H1 (cell line): ENCODE data around the gene PPFIBP2. TPM values are rescaled to one million over a fixed set of nuclear protein-coding genes. Genes with fewer than 3 reads are reported as not detected.

Experiments used
- CTCF ChIA-PET: fragments of 300-600 bp; sonication (Branson Sonifier 250); formaldehyde crosslinking; loops from one replicate; lab custom pipeline; 2021; ENCODE audit not compliant: partially characterized antibody; lab: Charles Lee
- POLR2A ChIA-PET: fragments of 300-600 bp; sonication (Branson Sonifier 250); formaldehyde crosslinking; loops from one replicate; lab custom pipeline; 2021; ENCODE audit warnings: inconsistent platforms; ENCODE audit not compliant: partially characterized antibody; lab: Charles Lee
- DNase-seq, 2 experiments: peaks; one replicate each; pipeline versions ENCODE4 v3.0.0 to v3.0.0-alpha.2; 2010 to 2022; ENCODE audit warnings: low spot score in 2 of 2, low read depth in 1 of 2, mixed read lengths in 1 of 2
- FAIRE-seq: peaks from 2 replicates; lab custom pipeline; 2011; peaks lifted over from hg19 to GRCh38; lab: Jason Lieb, UNC
- H2AFZ ChIP-seq: 2 replicates; pipeline ENCODE4 v1.8.1; 2012; ENCODE audit warnings: low read length, inconsistent platforms
- H2AK5ac ChIP-seq: 2 replicates; pipeline ENCODE4 v1.6.1; 2013; ENCODE audit warnings: low read depth, low read length
- H2BK120ac ChIP-seq: replicated peaks from 2 replicates; pipeline ENCODE3; 2013; ENCODE audit warnings: low read depth, low read length, inconsistent platforms
- H2BK12ac ChIP-seq: 2 replicates; pipeline ENCODE4 v1.6.1; 2013; ENCODE audit warnings: low read depth, low read length
- H2BK15ac ChIP-seq: 2 replicates; pipeline ENCODE4 v1.6.1; 2013; ENCODE audit warnings: low read length
- H2BK20ac ChIP-seq: 2 replicates; pipeline ENCODE4 v1.6.1; 2013; ENCODE audit warnings: low read length
- H2BK5ac ChIP-seq: 2 replicates; pipeline ENCODE4 v1.6.1; 2013; ENCODE audit warnings: low read depth, low read length
- H3K14ac ChIP-seq: 2 replicates; pipeline ENCODE4 v1.6.1; 2013; ENCODE audit warnings: inconsistent platforms; ENCODE audit not compliant: insufficient read length
- H3K18ac ChIP-seq: 2 replicates; pipeline ENCODE4 v1.6.1; 2013; ENCODE audit warnings: low read length; ENCODE audit errors: extremely low read depth
- H3K23ac ChIP-seq: 2 replicates; pipeline ENCODE4 v1.6.1; 2013; ENCODE audit warnings: inconsistent platforms; ENCODE audit not compliant: insufficient read length
- H3K23me2 ChIP-seq: 2 replicates; pipeline ENCODE4 v1.6.1; 2013; ENCODE audit warnings: low read depth, low read length
- H3K27ac ChIP-seq: 2 replicates; pipeline ENCODE4 v1.6.1; 2011; ENCODE audit warnings: low read depth, low read length, inconsistent platforms
- H3K27me3 ChIP-seq, 4 experiments: replicated peaks in 1 of 4; 1 replicate in 1 of 4; 2 replicates in 3 of 4; pipeline versions ENCODE4 v1.6.1 to v1.8.1; 2011 to 2013; ENCODE audit warnings: low read length in 3 of 4, mild to moderate bottlenecking in 3 of 4, inconsistent platforms in 2 of 4, mixed read lengths in 2 of 4, moderate library complexity in 1 of 4; ENCODE audit not compliant: control insufficient read depth in 3 of 4, insufficient read depth in 3 of 4; ENCODE audit errors: extremely low read depth in 1 of 4
- H3K36me3 ChIP-seq, 4 experiments: 2 replicates each; pipeline versions ENCODE4 v1.6.1 to v1.8.1; 2011 to 2013; ENCODE audit warnings: mild to moderate bottlenecking in 4 of 4, low read length in 3 of 4, moderate library complexity in 2 of 4, control low read depth in 1 of 4, inconsistent platforms in 1 of 4; ENCODE audit not compliant: insufficient read depth in 4 of 4, control insufficient read depth in 2 of 4
- H3K4ac ChIP-seq: replicated peaks from 2 replicates; pipeline ENCODE3; 2013; ENCODE audit warnings: low read length, low read depth, mixed read lengths, inconsistent platforms; ENCODE audit not compliant: insufficient read length
- H3K4me1 ChIP-seq, 4 experiments: replicated peaks in 1 of 4; 1 replicate in 1 of 4; 2 replicates in 3 of 4; pipeline versions ENCODE4 v1.6.1 to v1.8.1; 2011 to 2013; ENCODE audit warnings: low read length in 3 of 4, inconsistent platforms in 2 of 4, mixed read lengths in 1 of 4; ENCODE audit not compliant: insufficient read depth in 4 of 4, control insufficient read depth in 3 of 4
- H3K4me2 ChIP-seq, 2 experiments: 2 replicates each; pipeline versions ENCODE4 v1.6.1 to v1.8.1; 2011 to 2013; ENCODE audit warnings: low read depth in 2 of 2, low read length in 2 of 2, control low read depth in 1 of 2, inconsistent platforms in 1 of 2, mild to moderate bottlenecking in 1 of 2; ENCODE audit not compliant: insufficient read depth in 1 of 2
- H3K4me3 ChIP-seq, 4 experiments: fragments of 200-600, 300-600 bp in 1 of 4; sonication (generic), shearing (Covaris generic), sonication (Bioruptor Twin) in 1 of 4; 2 replicates each; pipeline versions ENCODE4 v1.5.1 to v1.8.1; 2011 to 2016; ENCODE audit warnings: low read length in 4 of 4, low read depth in 3 of 4, control low read depth in 2 of 4, inconsistent platforms in 2 of 4, mild to moderate bottlenecking in 2 of 4, mixed read lengths in 1 of 4, moderate library complexity in 1 of 4; ENCODE audit not compliant: insufficient read depth in 2 of 4; ENCODE audit errors: extremely low read depth in 1 of 4
- H3K56ac ChIP-seq: replicated peaks from 2 replicates; pipeline ENCODE3; 2013; ENCODE audit warnings: low read depth, mild to moderate bottlenecking, mixed read lengths, low read length, inconsistent platforms; ENCODE audit not compliant: insufficient read length
- H3K79me1 ChIP-seq: 2 replicates; pipeline ENCODE4 v1.6.1; 2013; ENCODE audit warnings: low read depth, low read length, control low read depth
- H3K79me2 ChIP-seq, 2 experiments: 2 replicates each; pipeline versions ENCODE4 v1.6.1 to v1.8.1; 2012 to 2013; ENCODE audit warnings: low read length in 2 of 2, mild to moderate bottlenecking in 2 of 2, inconsistent platforms in 1 of 2; ENCODE audit not compliant: insufficient read depth in 2 of 2, control insufficient read depth in 1 of 2
- H3K9ac ChIP-seq, 4 experiments: replicated peaks in 1 of 4; 1 replicate in 1 of 4; 2 replicates in 3 of 4; pipeline versions ENCODE4 v1.6.1 to v1.8.1; 2011 to 2013; ENCODE audit warnings: low read depth in 3 of 4, low read length in 3 of 4, control low read depth in 2 of 4, mild to moderate bottlenecking in 2 of 4, moderate library complexity in 2 of 4, inconsistent platforms in 1 of 4; ENCODE audit errors: extremely low read depth in 1 of 4
- H3K9me3 ChIP-seq, 2 experiments: 2 replicates each; pipeline versions ENCODE4 v1.6.1 to v1.8.1; 2012 to 2013; ENCODE audit warnings: mild to moderate bottlenecking in 2 of 2, moderate library complexity in 2 of 2, control low read depth in 1 of 2, inconsistent platforms in 1 of 2, low read depth in 1 of 2, low read length in 1 of 2, mixed read lengths in 1 of 2; ENCODE audit not compliant: insufficient read depth in 2 of 2
- H4K20me1 ChIP-seq, 2 experiments: replicated peaks in 1 of 2; 2 replicates each; pipeline versions ENCODE3 to v1.8.1; 2011 to 2013; ENCODE audit warnings: inconsistent platforms in 2 of 2, low read length in 2 of 2, mild to moderate bottlenecking in 1 of 2; ENCODE audit not compliant: insufficient read depth in 2 of 2, control insufficient read depth in 1 of 2
- H4K5ac ChIP-seq: 2 replicates; pipeline ENCODE4 v1.6.1; 2013; ENCODE audit warnings: low read length, low read depth, mixed read lengths, inconsistent platforms; ENCODE audit not compliant: insufficient read length
- H4K8ac ChIP-seq: 2 replicates; pipeline ENCODE4 v1.8.0; 2013; ENCODE audit warnings: mild to moderate bottlenecking, moderate library complexity, low read length, inconsistent platforms; ENCODE audit not compliant: insufficient read depth; ENCODE audit errors: extremely low read depth
- H4K91ac ChIP-seq: replicated peaks from 2 replicates; pipeline ENCODE3; 2013; ENCODE audit warnings: low read length, mixed read lengths, inconsistent platforms; ENCODE audit not compliant: insufficient read length
- BACH1 ChIP-seq: IDR thresholded peaks from 2 replicates; pipeline ENCODE4 v1.6.1; 2012; ENCODE audit warnings: low read length, improper control_type of control experiment
- CBX5 ChIP-seq: fragments of 300-800, 300-1000 bp; sonication (generic); IDR thresholded peaks from 2 replicates; pipeline ENCODE4 v1.7.1; 2016; ENCODE audit warnings: antibody characterized with exemption, low read length, low read depth
- CREB1 ChIP-seq: IDR thresholded peaks from 2 replicates; pipeline ENCODE4 v1.6.1; 2012; ENCODE audit warnings: inconsistent platforms
- GABPA ChIP-seq: IDR thresholded peaks from 2 replicates; pipeline ENCODE4 v1.6.1; 2011; ENCODE audit warnings: mild to moderate bottlenecking, low read length, moderate library complexity, borderline replicate concordance; ENCODE audit not compliant: insufficient read depth
- KDM4A ChIP-seq: IDR thresholded peaks from one replicate; pipeline ENCODE4 v1.7.1; 2012; ENCODE audit warnings: low read depth, mild to moderate bottlenecking, moderate library complexity, low read length, inconsistent platforms; ENCODE audit not compliant: severe bottlenecking
- POU5F1 ChIP-seq: IDR thresholded peaks from 2 replicates; pipeline ENCODE4 v1.6.1; 2011; ENCODE audit warnings: low read depth, mild to moderate bottlenecking, low read length, moderate library complexity
- SP4 ChIP-seq: IDR thresholded peaks from 2 replicates; pipeline ENCODE4 v1.6.1; 2012; ENCODE audit warnings: low read length, inconsistent platforms
- SUZ12 ChIP-seq: fragments of 200-600 bp; sonication (generic); IDR thresholded peaks from 2 replicates; pipeline ENCODE4 v1.6.1; 2012; ENCODE audit warnings: mild to moderate bottlenecking, inconsistent platforms, low read length, moderate library complexity, mixed read lengths
- TAF7 ChIP-seq: optimal IDR thresholded peaks from 2 replicates; pipeline ENCODE3; 2011; ENCODE audit warnings: low read depth, mild to moderate bottlenecking, inconsistent platforms, low read length, moderate library complexity, borderline replicate concordance
- WGBS, 2 experiments: shearing (Covaris generic) in 1 of 2; methylation state at CpG; one replicate each; pipeline versions ENCODE4 v1.1.6 to v1.1.7; 2013 to 2015; ENCODE audit warnings: low lambda C conversion rate in 2 of 2, mixed read lengths in 2 of 2, inconsistent platforms in 1 of 2, low coverage in 1 of 2, missing lambda C conversion rate in 1 of 2; ENCODE audit not compliant: insufficient replicate concordance in 2 of 2, insufficient coverage in 1 of 2, insufficient read length in 1 of 2; ENCODE audit errors: extremely low coverage in 1 of 2, missing lambda C conversion rate in 1 of 2; 5-methylcytosine and 5-hydroxymethylcytosine counted together
- polyA plus RNA-seq, 7 experiments: library from polyadenylated mRNA; depleted of rRNA in 3 of 7; stranded (reverse) in 5 of 7; unstranded in 2 of 7; fragments of >200 nt in 5 of 7; fragments of 200-250 nt in 2 of 7; gene quantifications; 1 replicate in 5 of 7; 2 replicates in 1 of 7; 4 replicates in 1 of 7; pipeline versions ENCODE4 v1.2.1 to v1.2.3, GENCODE V29; 2011 to 2013; ENCODE audit warnings: missing spikeins in 2 of 7, mixed read lengths in 2 of 7
- total RNA-seq: library from RNA; stranded (reverse); fragmentation: NEBNext Ultra II Directional; extraction: Animal tissue kit (Norgen Biotek cat#: 25700); gene quantifications from 2 replicates; pipeline ENCODE4 v1.2.1, GENCODE V29; 2021
- TF ChIP-seq, protein P1 (sequence below): IDR thresholded peaks from 2 replicates; pipeline ENCODE4 v1.6.1; 2012; ENCODE audit warnings: low read length, inconsistent platforms

PPFIBP2 gene
- total and polyA plus RNA-seq, 2 of the 8 experiments (the other 6 are each of a cell fraction or from before 2014, with no cell fraction given): 5.5 to 9.8 TPM

- DNase-seq (no peak), FAIRE-seq (no peak)
- H3K4me2 ChIP-seq: no peak overlapping the region
- H2AFZ ChIP-seq: no peak overlapping the region
- no peak overlapping the region for H4K5ac ChIP-seq
- H4K8ac ChIP-seq: no peak overlapping the region
- no peak overlapping the region for H2BK5ac ChIP-seq
- no peak for TF ChIP-seq TAF7
- no peak for TF ChIP-seq POU5F1
- TF ChIP-seq SUZ12: no peak
- no peak for TF ChIP-seq SP4
- no peak for TF ChIP-seq CREB1
- TF ChIP-seq GABPA: no peak
- TF ChIP-seq CBX5: no peak
- TF ChIP-seq KDM4A: no peak
- TF ChIP-seq BACH1: no peak
- TF ChIP-seq, protein P1, sequence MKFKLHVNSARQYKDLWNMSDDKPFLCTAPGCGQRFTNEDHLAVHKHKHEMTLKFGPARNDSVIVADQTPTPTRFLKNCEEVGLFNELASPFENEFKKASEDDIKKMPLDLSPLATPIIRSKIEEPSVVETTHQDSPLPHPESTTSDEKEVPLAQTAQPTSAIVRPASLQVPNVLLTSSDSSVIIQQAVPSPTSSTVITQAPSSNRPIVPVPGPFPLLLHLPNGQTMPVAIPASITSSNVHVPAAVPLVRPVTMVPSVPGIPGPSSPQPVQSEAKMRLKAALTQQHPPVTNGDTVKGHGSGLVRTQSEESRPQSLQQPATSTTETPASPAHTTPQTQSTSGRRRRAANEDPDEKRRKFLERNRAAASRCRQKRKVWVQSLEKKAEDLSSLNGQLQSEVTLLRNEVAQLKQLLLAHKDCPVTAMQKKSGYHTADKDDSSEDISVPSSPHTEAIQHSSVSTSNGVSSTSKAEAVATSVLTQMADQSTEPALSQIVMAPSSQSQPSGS: no peak
- no peak overlapping the region for H3K56ac ChIP-seq
- no peak overlapping the region for H2BK20ac ChIP-seq
- peaks cover 0 to 9% (median 5%) of the 10 kb centered on the region in 4 experiments; a peak in 4 of 7 replicates for H3K4me1 ChIP-seq
- no peak overlapping the region for H2BK12ac ChIP-seq
- no peak overlapping the region for H3K4ac ChIP-seq
- WGBS, 2 experiments: 13% methylated on average over 1 of the region's 1 CpG; no CpG with 5 or more reads in 1 of the 2 experiments
- no peaks in the 10 kb centered on the region for H3K23me2 ChIP-seq
- H3K79me1 ChIP-seq: no peaks in the 10 kb centered on the region; the same call in 1 of the 2 replicates
- no peak overlapping the region for H3K9ac ChIP-seq
- no peak overlapping the region for H3K14ac ChIP-seq
- H3K79me2 ChIP-seq: no peaks in the 10 kb centered on the region
- H3K36me3 ChIP-seq: no peaks in the 10 kb centered on the region
- POLR2A ChIA-PET: interaction anchor here (1.2 kb wide), 1 partner anchor 19 kb away, joined by 3 read pairs; no protein-coding TSS in a partner anchor
- no peak overlapping the region for H2AK5ac ChIP-seq
- H4K20me1 ChIP-seq: no peaks in the 10 kb centered on the region
- H3K9me3 ChIP-seq: no peaks in the 10 kb centered on the region
- H3K23ac ChIP-seq: no peak overlapping the region
- H2BK120ac ChIP-seq: no peak overlapping the region
- no peak overlapping the region for H3K4me3 ChIP-seq
- no peaks in the 10 kb centered on the region for H3K27me3 ChIP-seq
- no peak overlapping the region for H3K18ac ChIP-seq
- no peak overlapping the region for H2BK15ac ChIP-seq
- no peak overlapping the region for H3K27ac ChIP-seq
- CTCF ChIA-PET: interaction anchor here (0.6 to 3.3 kb wide), 5 partner anchors 8 to 917 kb away, joined by 3 to 13 read pairs (median 4); no protein-coding TSS in a partner anchor
- H4K91ac ChIP-seq: no peak overlapping the region
These were observed 107.8 kb downstream of the PPFIBP2 start for GRCh38 chr11:7621554-7621953.
